ENCODE data around the gene ADAT1.

- TF ChIP-seq CTCF (IDR thresholded peaks at IDR 0.05 in 2 of 3, conservative IDR thresholded peaks at IDR 0.05 in 1 of 3; ENCODE audit: borderline replicate concordance in 1 of 3, insufficient read depth in 1 of 3, low read depth in 2 of 3, low read length in 2 of 3), result no peak
- TF ChIP-seq, protein P1, sequence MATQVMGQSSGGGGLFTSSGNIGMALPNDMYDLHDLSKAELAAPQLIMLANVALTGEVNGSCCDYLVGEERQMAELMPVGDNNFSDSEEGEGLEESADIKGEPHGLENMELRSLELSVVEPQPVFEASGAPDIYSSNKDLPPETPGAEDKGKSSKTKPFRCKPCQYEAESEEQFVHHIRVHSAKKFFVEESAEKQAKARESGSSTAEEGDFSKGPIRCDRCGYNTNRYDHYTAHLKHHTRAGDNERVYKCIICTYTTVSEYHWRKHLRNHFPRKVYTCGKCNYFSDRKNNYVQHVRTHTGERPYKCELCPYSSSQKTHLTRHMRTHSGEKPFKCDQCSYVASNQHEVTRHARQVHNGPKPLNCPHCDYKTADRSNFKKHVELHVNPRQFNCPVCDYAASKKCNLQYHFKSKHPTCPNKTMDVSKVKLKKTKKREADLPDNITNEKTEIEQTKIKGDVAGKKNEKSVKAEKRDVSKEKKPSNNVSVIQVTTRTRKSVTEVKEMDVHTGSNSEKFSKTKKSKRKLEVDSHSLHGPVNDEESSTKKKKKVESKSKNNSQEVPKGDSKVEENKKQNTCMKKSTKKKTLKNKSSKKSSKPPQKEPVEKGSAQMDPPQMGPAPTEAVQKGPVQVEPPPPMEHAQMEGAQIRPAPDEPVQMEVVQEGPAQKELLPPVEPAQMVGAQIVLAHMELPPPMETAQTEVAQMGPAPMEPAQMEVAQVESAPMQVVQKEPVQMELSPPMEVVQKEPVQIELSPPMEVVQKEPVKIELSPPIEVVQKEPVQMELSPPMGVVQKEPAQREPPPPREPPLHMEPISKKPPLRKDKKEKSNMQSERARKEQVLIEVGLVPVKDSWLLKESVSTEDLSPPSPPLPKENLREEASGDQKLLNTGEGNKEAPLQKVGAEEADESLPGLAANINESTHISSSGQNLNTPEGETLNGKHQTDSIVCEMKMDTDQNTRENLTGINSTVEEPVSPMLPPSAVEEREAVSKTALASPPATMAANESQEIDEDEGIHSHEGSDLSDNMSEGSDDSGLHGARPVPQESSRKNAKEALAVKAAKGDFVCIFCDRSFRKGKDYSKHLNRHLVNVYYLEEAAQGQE (IDR thresholded peaks at IDR 0.05; ENCODE audit: low read depth), result no peak
- no peak for TF ChIP-seq RAD21 (IDR thresholded peaks at IDR 0.05; ENCODE audit: low read depth)
- no peak for TF ChIP-seq CEBPB (IDR thresholded peaks at IDR 0.05; ENCODE audit: low read depth)
- no peak for TF ChIP-seq POLR2A (IDR thresholded peaks at IDR 0.05; ENCODE audit: borderline replicate concordance, extremely low read depth, insufficient read depth, insufficient read length)
- peak; percentile 84 for TF ChIP-seq SIN3A (IDR thresholded peaks at IDR 0.05; ENCODE audit: low read depth)
Measured at GRCh38 chr16:75555707-75556430, 67.2 kb downstream of the ADAT1 start, which contains the start of gene TMEM231.
